Raji (cell line): ENCODE results near the gene KLK14.

Experiments used
- POLR2A ChIP-seq: IDR thresholded peaks from 2 replicates; pipeline ENCODE4 v1.6.1; 2011; ENCODE audit warnings: low read depth, low read length, control low read depth; ENCODE audit not compliant: insufficient read depth

KLK14 gene

GRCh38 chr19:51097166-51097738, 14.6 kb upstream of the KLK14 start:
- TF ChIP-seq POLR2A: no peak

GRCh38 chr19:51096473-51097165, 13.9 kb upstream of the KLK14 start:
- no peak for TF ChIP-seq POLR2A

DNA sequence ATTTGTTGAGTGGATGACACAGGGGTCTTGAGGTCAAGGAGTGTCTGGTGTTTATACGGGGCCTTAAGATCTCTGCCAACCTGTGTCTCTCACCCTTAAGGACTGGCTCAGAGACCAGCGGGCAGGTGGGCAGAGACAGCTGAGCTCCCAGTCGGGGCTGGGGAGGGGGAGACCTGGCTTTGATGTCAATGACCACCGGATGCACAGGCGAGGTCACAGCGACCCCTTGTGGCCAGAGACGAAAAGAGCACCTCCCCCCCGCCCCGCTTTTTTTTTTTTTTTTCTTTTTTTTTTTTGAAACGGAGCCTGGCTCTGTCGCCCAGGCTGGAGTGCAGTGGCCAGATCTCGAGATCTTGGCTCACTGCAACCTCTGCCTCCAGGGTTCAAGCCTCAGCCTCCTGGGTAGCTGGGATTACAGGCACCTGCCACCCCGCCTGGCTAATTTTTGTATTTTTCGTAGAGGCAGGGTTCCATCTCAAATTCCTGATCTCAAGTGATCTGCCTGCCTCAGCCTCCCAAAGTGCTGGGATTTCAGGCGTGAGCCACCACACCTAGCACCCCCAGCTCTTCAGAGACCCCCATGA, 12.1 kb upstream of the KLK14 start:
- TF ChIP-seq POLR2A: no peak

DNA sequence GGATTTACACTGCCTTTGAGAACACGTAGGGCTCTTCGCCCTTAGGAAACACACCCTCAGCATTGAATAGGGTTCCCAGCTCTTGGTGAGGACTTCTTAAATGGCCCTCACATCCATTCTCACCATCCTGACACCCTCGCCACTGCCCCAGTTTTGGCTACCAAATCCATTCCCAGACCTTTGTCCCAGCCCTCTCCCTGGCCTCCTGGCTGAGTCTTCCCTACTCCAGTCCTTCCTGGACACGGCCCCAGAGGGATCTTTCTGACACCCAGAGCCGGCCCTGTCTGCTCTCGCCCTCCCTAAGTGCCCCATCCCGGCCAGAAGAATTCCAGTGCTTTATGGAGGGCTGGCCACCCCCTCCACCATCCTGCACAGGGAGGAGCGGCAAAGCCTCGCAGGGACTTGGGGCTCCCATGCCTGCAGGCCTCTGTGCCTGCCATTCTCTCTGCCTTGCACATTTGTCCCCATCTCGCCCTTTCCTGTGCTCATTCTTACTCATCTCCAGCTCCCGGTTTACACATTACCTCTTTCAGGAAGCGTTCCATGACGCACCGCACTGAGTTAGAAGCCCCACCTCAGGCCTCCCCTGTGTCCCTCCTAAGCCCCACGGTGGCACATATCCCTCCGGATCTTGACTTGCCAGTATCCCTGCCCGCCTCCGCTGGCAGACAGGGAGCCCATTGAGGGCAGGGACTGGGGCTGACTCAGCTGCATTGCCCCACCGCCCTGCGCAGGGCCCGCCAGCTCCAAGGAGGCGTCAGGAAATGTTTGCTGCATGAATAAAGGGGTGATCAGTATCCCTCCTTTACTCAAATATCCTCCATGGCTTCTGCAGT, 11.0 kb upstream of the KLK14 start:
- no peak for TF ChIP-seq POLR2A

GRCh38 chr19:51093101-51093500, 10.4 kb upstream of the KLK14 start:
- TF ChIP-seq POLR2A: no peak

DNA sequence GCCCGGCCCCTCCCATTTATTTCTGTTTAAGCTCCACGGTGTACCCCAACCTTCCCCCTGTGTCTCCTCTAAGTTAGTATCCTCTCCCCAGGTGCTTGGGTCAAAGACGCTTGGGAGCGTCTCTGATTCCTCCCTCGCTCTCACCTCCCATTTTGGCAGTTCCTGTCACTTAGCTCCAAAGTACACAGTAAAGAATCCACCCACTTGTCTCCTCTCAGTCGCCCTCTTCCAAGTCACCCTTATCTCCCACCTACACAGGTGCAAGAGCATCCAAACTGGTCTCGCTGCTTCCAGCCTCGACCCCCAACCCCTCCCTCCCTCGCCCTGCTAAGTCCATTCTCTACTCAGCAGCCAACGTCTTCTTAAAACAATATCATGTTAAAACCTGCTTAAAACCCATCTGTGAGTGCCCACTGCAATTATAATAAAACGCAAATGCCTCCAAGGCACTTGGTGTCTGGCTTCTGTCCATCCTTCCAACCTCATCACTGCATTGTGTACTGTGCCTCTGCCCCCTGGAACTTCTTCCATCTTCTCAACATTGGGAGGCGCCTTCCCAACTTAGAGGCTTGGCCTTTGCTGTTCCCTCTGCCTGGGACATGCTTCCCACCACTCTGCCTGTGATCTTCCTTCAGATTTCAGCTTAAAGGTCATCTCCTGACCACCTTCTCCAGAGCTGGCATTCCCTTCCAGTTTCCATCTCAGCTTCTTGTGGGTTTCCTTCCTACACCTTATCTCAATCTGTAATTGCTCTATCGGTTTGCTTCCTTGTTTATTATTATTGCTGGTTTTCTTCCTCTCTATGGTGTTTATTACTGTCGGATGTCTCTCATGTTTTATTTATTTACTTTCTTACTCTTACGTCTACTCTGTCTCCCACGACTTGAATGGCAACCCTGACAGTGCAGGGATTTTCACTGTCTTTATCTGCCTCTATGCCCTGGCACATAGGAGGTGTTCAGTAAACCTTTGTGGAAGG, 9.5 kb upstream of the KLK14 start:
- no peak for TF ChIP-seq POLR2A

GRCh38 chr19:51091126-51091525, 8.4 kb upstream of the KLK14 start:
- no peak for TF ChIP-seq POLR2A

DNA sequence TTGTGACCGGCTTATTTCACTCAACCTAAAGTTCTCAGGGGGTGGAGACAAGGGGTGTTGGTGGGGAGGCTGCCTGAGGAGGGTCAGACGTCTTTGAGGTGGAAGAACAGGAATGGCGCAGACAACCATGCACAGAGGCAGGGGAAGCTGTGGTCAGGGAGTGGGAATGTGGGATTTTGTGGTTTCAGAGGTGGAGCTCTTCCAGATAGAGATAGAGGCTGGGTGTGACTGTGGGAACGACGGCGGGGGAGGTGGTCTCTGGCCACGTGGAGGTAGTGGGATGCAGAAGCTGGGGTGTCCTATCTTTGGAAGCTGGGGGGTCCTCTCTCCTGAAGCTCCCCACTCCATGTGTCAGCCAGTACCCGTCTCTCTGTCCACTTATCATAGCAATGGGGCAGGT, 7.8 kb upstream of the KLK14 start:
- TF ChIP-seq POLR2A: no peak

GRCh38 chr19:51089786-51090185, 7.1 kb upstream of the KLK14 start:
- no peak for TF ChIP-seq POLR2A

DNA sequence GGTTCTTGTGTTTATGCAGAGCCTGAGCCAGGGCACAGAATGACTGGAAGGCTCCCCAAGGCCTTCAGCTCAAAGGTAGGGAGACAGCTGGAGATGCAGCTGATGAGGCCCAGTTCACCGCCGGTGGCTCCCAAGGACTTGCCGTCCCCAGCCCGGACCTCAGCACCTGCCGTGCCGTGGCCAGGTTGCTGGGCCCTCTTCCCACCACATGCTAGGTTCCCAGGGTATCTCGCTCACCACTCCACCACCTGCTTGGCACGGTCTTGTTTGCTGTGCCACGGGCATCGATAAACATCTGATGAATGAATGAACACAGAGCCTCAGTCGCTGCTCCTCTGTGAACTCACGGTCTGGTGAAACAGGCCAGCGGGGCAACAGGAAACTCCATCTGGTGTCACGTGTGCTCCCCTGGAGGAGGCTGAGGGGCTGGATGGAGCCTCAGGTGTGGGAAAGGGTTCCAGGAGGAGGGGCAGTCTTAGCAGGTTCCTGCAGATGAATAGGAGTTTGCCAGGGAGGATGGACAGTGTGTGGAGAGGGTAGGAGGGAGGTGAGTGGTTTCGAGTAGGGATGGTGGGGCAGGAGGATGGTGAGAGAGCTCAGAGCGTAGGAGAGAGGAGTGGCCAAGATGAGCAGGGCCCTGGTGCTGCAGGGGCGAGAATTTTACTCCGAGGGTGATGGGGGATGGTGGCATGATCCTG, 3.6 kb upstream of the KLK14 start:
- no peak for TF ChIP-seq POLR2A

DNA sequence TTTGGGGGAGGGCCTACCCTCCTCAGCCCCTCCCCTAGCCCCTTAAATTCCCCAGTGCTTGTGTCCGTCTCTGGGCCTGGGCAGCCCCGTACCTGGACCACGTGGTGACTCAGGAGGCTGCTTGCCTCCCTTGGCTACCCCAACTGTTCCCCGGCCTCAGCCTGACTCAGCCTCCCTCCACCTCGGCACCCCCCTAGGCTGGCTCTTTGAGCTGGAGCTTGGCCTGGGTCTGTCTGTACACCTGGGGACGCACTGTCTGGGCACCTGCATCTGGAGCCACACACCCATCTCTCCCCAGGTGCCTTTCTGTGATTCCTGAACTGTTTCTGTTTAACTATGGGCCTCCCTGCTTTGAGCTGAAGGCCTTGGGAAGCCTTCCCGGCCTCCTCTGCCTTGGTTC, 1.8 kb upstream of the KLK14 start:
- TF ChIP-seq POLR2A: no peak

GRCh38 chr19:51083783-51084182, 1.1 kb upstream of the KLK14 start:
- TF ChIP-seq POLR2A: no peak

GRCh38 chr19:51083181-51083580, 494 bp upstream of the KLK14 start:
- TF ChIP-seq POLR2A: no peak

GRCh38 chr19:51081476-51081875, 1.2 kb downstream of the KLK14 start:
- no peak for TF ChIP-seq POLR2A
